Measurements from ENCODE around the gene PSME2. TPM values are rescaled to one million over a fixed set of nuclear protein-coding genes. Genes with fewer than 3 reads are reported as not detected.

Gene PSME2
- total RNA-seq, 1 experiment from 2014 or later, result 288 TPM

DNA sequence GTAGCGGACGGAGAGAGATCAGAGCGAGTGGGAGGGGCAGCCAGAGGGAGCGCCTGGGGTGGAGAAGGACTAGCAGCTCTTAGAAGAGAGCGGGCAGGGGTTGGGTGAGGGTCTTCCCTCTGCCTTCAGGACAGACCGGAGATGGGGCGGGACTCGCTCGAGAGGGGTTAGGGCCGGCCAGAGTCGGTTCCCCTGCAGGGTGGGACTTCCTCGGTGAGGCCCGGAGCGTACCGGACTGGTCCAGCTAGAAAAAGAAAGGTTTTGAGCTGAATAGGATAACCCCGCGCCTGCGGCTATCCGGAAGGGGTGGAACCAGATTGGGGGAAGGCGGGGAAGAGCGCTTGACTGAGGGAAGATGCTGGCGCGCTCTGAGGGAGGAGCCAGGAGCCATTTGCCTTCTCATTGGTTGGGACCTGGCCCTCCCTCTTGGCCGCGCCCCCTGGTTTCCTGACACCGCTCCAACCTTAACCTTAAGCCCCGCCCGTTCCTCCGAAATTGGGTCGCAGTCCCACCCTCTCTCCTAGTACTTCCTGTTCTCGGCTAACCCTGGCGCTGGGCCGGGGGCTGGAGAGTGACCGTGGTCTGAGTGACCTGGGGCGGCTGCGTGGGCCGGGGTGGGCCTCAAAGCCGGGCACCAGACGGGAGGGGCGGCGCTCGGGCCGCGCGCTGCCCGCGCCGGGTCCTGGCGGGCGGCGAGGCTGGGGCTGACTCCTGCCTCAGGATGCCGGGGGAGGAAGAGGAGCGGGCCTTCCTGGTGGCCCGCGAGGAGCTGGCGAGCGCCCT, 759 bp upstream of the PSME2 start, which contains the start of gene RNF31:
Gene RNF31, plus strand, starts transcription at position 521 of the 783 bp plus-strand sequence. Its CDS starts 201 bp downstream, at position 722.
- Mint-ChIP-seq H3K27me3 (ENCODE audit: unreplicated experiment) (no peaks in the 10 kb centered on the region), H3K27ac (ENCODE audit: unreplicated experiment) (peak within 1 kb of the TSS; percentile 77), H3K4me3 (ENCODE audit: low read depth, unreplicated experiment) (peak within 1 kb of the TSS; percentile 89), H3K36me3 (ENCODE audit: insufficient read depth, unreplicated experiment) (peaks cover 50% of the 10 kb centered on the region), H3K4me1 (ENCODE audit: low read depth, unreplicated experiment) (peaks cover 35% of the 10 kb centered on the region), H3K9me3 (ENCODE audit: low read depth, unreplicated experiment) (no peaks in the 10 kb centered on the region)
- CTCF ChIA-PET, result interaction anchor here (0.6 to 2.9 kb wide), 12 partner anchors 8 to 668 kb away, joined by 3 to 24 read pairs (median 4); partner anchors contain the start of genes DCAF11, DHRS1, IRF9 and NOP9
- DNase-seq, result peak; percentile 96
- no TSS peak for BruUV-seq (replicated peaks)
- TF ChIP-seq, protein P1, sequence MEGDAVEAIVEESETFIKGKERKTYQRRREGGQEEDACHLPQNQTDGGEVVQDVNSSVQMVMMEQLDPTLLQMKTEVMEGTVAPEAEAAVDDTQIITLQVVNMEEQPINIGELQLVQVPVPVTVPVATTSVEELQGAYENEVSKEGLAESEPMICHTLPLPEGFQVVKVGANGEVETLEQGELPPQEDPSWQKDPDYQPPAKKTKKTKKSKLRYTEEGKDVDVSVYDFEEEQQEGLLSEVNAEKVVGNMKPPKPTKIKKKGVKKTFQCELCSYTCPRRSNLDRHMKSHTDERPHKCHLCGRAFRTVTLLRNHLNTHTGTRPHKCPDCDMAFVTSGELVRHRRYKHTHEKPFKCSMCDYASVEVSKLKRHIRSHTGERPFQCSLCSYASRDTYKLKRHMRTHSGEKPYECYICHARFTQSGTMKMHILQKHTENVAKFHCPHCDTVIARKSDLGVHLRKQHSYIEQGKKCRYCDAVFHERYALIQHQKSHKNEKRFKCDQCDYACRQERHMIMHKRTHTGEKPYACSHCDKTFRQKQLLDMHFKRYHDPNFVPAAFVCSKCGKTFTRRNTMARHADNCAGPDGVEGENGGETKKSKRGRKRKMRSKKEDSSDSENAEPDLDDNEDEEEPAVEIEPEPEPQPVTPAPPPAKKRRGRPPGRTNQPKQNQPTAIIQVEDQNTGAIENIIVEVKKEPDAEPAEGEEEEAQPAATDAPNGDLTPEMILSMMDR (IDR thresholded peaks at IDR 0.05; ENCODE audit: unreplicated experiment), result no peak
- intact Hi-C loops (cut with micrococcal nuclease; ENCODE audit: unreplicated experiment), result loop anchor here (2.0 kb wide), 1 partner anchor 14 kb away; the partner anchor contains the start of gene IRF9

DNA sequence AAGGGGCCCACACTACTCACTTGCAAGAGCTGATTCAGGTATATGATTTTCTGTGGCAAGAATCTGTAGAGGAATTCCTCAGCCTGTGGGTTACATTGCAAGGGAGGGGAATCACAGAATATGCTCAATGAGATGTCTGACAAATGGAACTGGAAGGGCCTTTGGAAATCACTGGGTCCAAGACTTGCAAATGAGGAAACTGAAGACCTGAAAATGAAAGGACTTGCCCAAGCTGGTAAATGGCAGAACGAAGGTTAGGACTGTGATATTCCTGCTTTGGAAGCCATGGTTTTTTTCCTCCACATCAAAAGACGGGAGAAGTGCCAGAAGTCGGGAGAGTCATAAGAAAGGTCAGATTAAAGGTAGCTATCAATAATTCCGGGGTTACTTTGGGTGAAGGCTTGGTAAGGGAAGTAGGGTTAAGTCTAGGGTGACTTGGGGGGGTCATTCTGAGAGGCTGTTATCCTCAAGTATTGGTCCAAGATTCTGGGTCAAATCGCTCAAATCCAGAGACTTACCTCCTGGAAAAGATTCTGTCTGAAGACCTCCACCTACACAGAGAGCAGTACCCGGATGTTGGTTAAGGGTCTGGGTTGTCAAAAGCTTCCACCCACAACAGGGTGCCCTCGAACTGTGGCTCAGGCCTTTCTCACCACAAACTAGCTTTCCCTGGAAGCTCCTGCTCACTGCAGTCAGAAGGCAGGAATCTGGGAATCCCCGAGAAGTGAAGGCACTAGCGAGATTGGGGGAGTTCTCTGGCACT, 539 bp downstream of the PSME2 start:
- Mint-ChIP-seq H3K4me3 (ENCODE audit: low read depth, unreplicated experiment) (peak overlapping the region; percentile 89), H3K27ac (ENCODE audit: unreplicated experiment) (peak overlapping the region; percentile 77), H3K27me3 (ENCODE audit: unreplicated experiment) (no peaks in the 10 kb centered on the region), H3K36me3 (ENCODE audit: insufficient read depth, unreplicated experiment) (peaks cover 63% of the 10 kb centered on the region), H3K9me3 (ENCODE audit: low read depth, unreplicated experiment) (no peaks in the 10 kb centered on the region), H3K4me1 (ENCODE audit: low read depth, unreplicated experiment) (peaks cover 35% of the 10 kb centered on the region)
- BruUV-seq (replicated peaks), result TSS peak; percentile 64
- CTCF ChIA-PET, result interaction anchor here (0.8 to 2.9 kb wide), 6 partner anchors 10 to 87 kb away, joined by 3 to 24 read pairs (median 5); partner anchors contain the start of genes DCAF11, IRF9, MDP1 and NRL
- no peak for DNase-seq
- TF ChIP-seq, protein P1 (IDR thresholded peaks at IDR 0.05; ENCODE audit: unreplicated experiment), result no peak
- intact Hi-C loops (cut with micrococcal nuclease; ENCODE audit: unreplicated experiment), result loop anchor here (2.0 kb wide), 1 partner anchor 15 kb away; the partner anchor contains the start of gene IRF9

DNA sequence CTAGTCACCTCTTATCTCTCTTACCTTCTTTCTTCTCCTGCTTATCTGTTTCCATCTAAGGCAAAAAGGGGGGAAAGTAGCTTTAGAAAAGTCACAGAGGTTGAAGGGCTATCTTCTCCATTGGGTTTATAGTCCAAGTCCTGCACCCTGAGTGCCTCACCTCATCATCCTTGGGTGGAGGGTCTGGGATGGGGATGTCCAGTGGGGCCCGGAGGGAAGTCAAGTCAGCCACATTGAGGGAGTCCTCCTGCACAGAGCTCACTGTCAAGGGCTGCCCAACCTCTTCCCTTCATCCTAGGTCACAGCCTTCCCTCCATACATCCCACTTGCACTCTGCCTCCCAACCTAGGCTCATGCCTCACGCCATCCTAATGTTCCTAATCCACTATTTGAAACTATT, 1.2 kb downstream of the PSME2 start:
- no TSS peak for BruUV-seq (replicated peaks)
- Mint-ChIP-seq H3K27ac (ENCODE audit: unreplicated experiment) (peak overlapping the region; percentile 77), H3K9me3 (ENCODE audit: low read depth, unreplicated experiment) (no peaks in the 10 kb centered on the region), H3K27me3 (ENCODE audit: unreplicated experiment) (no peaks in the 10 kb centered on the region), H3K4me1 (ENCODE audit: low read depth, unreplicated experiment) (peaks cover 35% of the 10 kb centered on the region), H3K4me3 (ENCODE audit: low read depth, unreplicated experiment) (peak overlapping the region; percentile 89), H3K36me3 (ENCODE audit: insufficient read depth, unreplicated experiment) (peaks cover 69% of the 10 kb centered on the region)
- DNase-seq, result no peak
- TF ChIP-seq, protein P1 (IDR thresholded peaks at IDR 0.05; ENCODE audit: unreplicated experiment), result no peak
- intact Hi-C loops (cut with micrococcal nuclease; ENCODE audit: unreplicated experiment), result no loop called here
- CTCF ChIA-PET, result interaction anchor here (1.2 to 2.9 kb wide), 2 partner anchors 16 to 87 kb away, joined by 3 to 24 read pairs; partner anchors contain the start of gene IRF9

DNA sequence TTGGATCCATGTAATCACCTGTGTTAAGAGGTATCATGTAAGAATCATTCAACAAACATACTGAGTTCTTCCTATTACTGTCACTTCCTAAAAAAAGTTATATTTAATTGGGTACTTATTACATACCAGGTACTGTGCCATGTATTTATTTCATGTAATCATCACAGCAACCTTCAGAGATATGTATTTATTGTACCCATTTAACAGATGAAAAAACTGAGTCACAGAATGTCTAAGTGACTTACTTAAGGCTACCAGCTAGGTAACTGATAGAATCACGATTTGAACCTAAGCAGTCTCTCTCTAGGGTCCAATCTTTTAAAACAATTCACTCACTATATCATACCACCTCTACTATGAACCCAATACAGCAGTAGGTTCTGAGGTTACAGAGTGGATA, 2.0 kb downstream of the PSME2 start:
- Mint-ChIP-seq H3K27me3 (ENCODE audit: unreplicated experiment) (no peaks in the 10 kb centered on the region), H3K27ac (ENCODE audit: unreplicated experiment) (peak overlapping the region; percentile 28), H3K36me3 (ENCODE audit: insufficient read depth, unreplicated experiment) (peaks cover 67% of the 10 kb centered on the region), H3K9me3 (ENCODE audit: low read depth, unreplicated experiment) (no peaks in the 10 kb centered on the region), H3K4me1 (ENCODE audit: low read depth, unreplicated experiment) (peaks cover 36% of the 10 kb centered on the region), H3K4me3 (ENCODE audit: low read depth, unreplicated experiment) (no peak overlapping the region)
- intact Hi-C loops (cut with micrococcal nuclease; ENCODE audit: unreplicated experiment), result no loop called here
- TF ChIP-seq, protein P1 (IDR thresholded peaks at IDR 0.05; ENCODE audit: unreplicated experiment), result no peak
- BruUV-seq (replicated peaks), result no TSS peak
- CTCF ChIA-PET, result no interaction called here
- no peak for DNase-seq
